H1 (cell line): ENCODE data around the gene LRRC46. TPM values are rescaled to one million over a fixed set of nuclear protein-coding genes. Genes with fewer than 3 reads are reported as not detected.

Experiments
- BACH1 ChIP-seq: IDR thresholded peaks from 2 replicates; pipeline ENCODE4 v1.6.1; 2012; ENCODE audit warnings: low read length, improper control_type of control experiment
- BRCA1 ChIP-seq: IDR thresholded peaks from 2 replicates; pipeline ENCODE4 v1.6.1; 2012; ENCODE audit warnings: low read depth, low read length, improper control_type of control experiment
- CTBP2 ChIP-seq: IDR thresholded peaks from 2 replicates; pipeline ENCODE4 v1.7.0; 2011; ENCODE audit warnings: borderline replicate concordance, mild to moderate bottlenecking, moderate library complexity, mixed read lengths, low read length; ENCODE audit not compliant: insufficient read depth, insufficient read length
- EP300 ChIP-seq, 2 experiments: IDR thresholded peaks; 1 replicate in 1 of 2; 2 replicates in 1 of 2; pipeline ENCODE4 v1.6.1; 2011 to 2012; ENCODE audit warnings: low read depth in 2 of 2, low read length in 2 of 2, mild to moderate bottlenecking in 2 of 2, borderline replicate concordance in 1 of 2, inconsistent platforms in 1 of 2, moderate library complexity in 1 of 2
- HDAC2 ChIP-seq, 2 experiments: fragments of 300-600 bp in 1 of 2; sonication (generic) in 1 of 2; IDR thresholded peaks; 2 replicates each; pipeline ENCODE4 v1.6.1; 2011 to 2012; ENCODE audit warnings: low read depth in 2 of 2, low read length in 2 of 2, mild to moderate bottlenecking in 2 of 2, moderate library complexity in 2 of 2, borderline replicate concordance in 1 of 2, inconsistent platforms in 1 of 2
- JUN ChIP-seq: IDR thresholded peaks from 2 replicates; pipeline ENCODE4 v1.6.1; 2011; ENCODE audit warnings: low read depth, mild to moderate bottlenecking, improper control_type of control experiment, low read length
- RFX5 ChIP-seq: IDR thresholded peaks from 2 replicates; pipeline ENCODE4 v1.6.1; 2011; ENCODE audit warnings: low read depth, low read length, improper control_type of control experiment, borderline replicate concordance
- TBP ChIP-seq: IDR thresholded peaks from 2 replicates; pipeline ENCODE4 v1.6.1; 2011; ENCODE audit warnings: low read depth, low read length, improper control_type of control experiment
- ZNF274 ChIP-seq: IDR thresholded peaks from 2 replicates; pipeline ENCODE4 v1.7.0; 2012; ENCODE audit warnings: low read length, borderline replicate concordance; ENCODE audit errors: extremely low read depth
- polyA plus RNA-seq, 7 experiments: library from polyadenylated mRNA; depleted of rRNA in 3 of 7; stranded (reverse) in 5 of 7; unstranded in 2 of 7; fragments of >200 nt in 5 of 7; fragments of 200-250 nt in 2 of 7; gene quantifications; 1 replicate in 5 of 7; 2 replicates in 1 of 7; 4 replicates in 1 of 7; pipeline versions ENCODE4 v1.2.1 to v1.2.3, GENCODE V29; 2011 to 2013; ENCODE audit warnings: missing spikeins in 2 of 7, mixed read lengths in 2 of 7
- total RNA-seq: library from RNA; stranded (reverse); fragmentation: NEBNext Ultra II Directional; extraction: Animal tissue kit (Norgen Biotek cat#: 25700); gene quantifications from 2 replicates; pipeline ENCODE4 v1.2.1, GENCODE V29; 2021
- TF ChIP-seq, protein P1 (sequence below): IDR thresholded peaks from 2 replicates; pipeline ENCODE4 v1.6.1; 2011; ENCODE audit warnings: low read depth, mild to moderate bottlenecking, low read length; ENCODE audit not compliant: insufficient read depth

The LRRC46 gene
- total and polyA plus RNA-seq, 2 of the 8 experiments (the other 6 are each of a cell fraction or from before 2014, with no cell fraction given), result 0.18 TPM; not detected in 1

DNA sequence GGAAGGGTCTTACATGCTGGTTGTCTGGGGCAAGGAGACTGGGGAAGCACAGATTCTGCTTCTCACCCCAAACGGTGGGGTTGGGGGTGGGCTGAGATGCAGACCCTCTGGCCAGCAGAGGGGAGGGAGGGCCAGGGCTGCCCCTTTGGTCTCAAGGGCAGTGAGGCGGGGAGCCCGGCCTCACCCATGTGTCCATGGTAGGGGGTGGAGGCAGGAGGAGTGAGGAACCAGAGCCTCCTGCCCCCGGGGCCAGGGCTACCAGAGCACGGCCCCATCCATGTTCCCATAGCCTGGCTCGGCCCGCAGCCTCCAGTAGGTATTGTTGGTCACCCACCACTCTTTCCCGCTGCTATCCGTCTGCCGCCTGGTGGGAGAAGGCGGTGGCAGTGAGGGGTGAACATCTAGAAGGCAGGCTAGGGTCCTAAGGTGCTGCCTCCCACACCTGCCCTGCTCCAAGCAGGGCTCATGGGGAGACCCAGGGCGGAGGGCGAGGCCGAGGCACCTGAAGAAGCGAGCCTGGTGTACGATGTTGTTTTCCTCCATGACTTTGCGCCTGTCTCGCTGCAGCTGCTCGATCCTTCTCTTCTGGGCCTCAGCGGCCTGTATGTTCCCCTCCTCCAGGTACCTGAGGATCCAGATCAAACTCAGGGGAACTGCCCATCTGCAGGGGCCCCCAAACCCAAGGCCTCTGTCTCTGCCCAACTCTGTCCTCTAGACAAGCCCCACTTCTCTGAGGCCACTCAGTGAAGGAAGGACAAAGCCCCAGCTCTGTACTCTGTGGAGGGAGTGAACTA lies 23.2 kb upstream of the LRRC46 start (continued):
- no peak for TF ChIP-seq EP300 (IDR thresholded peaks at IDR 0.05; ENCODE audit: borderline replicate concordance in 1 of 2, low read depth in 2 of 2, low read length in 2 of 2)
- no peak for TF ChIP-seq ZNF274
- no peak for TF ChIP-seq TBP
- no peak for TF ChIP-seq RFX5
- no peak for TF ChIP-seq HDAC2 (IDR thresholded peaks at IDR 0.05; ENCODE audit: borderline replicate concordance in 1 of 2, low read depth in 2 of 2, low read length in 2 of 2)
- TF ChIP-seq BRCA1, result no peak
- TF ChIP-seq, protein P1, sequence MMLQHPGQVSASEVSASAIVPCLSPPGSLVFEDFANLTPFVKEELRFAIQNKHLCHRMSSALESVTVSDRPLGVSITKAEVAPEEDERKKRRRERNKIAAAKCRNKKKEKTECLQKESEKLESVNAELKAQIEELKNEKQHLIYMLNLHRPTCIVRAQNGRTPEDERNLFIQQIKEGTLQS, result no peak
- TF ChIP-seq BACH1, result no peak
- TF ChIP-seq JUN, result no peak
- no peak for TF ChIP-seq CTBP2
